Measurements from ENCODE around the gene COL3A1. TPM values are rescaled to one million over a fixed set of nuclear protein-coding genes. Genes with fewer than 3 reads are reported as not detected.

COL3A1 gene
- 100 to 1,000 TPM in 2 of 3 donors, 10 to 100 TPM in 1; 65.6 to 363 (median 262) TPM for polyA plus RNA-seq

DNA sequence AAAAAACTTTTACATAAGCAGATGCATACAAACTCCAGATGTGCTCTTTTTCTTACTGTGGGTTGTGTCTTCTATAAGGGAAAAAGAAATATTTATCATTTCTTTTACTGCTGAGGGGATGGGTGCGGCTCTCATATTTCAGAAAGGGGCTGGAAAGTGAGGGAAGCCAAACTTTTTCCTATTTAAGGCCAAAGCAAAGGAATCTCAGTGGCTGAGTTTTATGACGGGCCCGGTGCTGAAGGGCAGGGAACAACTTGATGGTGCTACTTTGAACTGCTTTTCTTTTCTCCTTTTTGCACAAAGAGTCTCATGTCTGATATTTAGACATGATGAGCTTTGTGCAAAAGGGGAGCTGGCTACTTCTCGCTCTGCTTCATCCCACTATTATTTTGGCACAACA is at the start of gene COL3A1:
TSS of gene COL3A1 (plus strand) at position 210 of the 400 bp plus-strand sequence. CDS start at position 327, 117 bp downstream.
- 48 to 76% (median 48%) methylated on average over 4 of the region's 4 CpGs for WGBS, 3 donors
- no peak within 1 kb of the TSS for H3K27ac ChIP-seq (ENCODE audit: low read depth, low read length)

DNA sequence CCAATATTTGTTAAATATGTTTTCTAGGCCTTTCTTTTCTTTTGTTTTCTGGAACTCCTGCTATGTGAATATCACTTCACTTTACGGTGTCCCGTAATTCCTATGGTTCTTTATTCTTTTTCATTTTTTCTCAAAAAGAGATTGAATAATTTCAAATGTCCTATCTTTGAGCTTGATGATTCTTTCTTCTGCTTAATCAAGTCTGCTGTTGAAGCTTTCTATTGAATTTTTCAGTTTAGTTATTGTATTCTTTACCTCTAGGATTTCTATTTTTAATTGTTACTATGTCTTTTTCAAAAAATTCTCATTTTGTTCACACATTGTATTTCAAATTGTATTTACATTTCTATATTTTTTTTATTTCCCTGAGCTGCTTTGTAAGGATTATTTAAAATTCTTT is 45.5 kb upstream of the COL3A1 start:
- WGBS, 3 donors: 95 to 98% (median 96%) methylated on average over 2 of the region's 2 CpGs
- H3K27ac ChIP-seq (ENCODE audit: low read depth, low read length): no peak overlapping the region

DNA sequence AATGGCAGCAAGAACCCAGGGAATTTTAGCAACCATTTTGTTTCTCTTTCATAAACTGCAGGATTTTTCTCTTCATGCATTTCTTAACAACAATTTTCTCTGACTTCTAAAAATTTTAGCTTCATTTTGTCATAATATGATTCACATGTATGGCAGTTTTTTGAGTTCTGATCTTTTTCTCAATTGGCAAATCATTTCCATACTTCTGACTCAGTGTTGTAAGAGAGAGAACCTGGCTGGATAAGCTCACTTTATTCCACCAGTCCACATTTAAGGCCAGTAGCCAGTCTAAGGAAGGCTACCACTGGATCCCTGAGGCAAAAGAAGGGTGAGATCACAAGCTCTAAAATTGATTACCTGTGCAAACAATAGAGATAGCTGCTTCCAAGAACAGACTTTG is 42.8 kb upstream of the COL3A1 start:
- H3K27ac ChIP-seq (ENCODE audit: low read depth, low read length): no peak overlapping the region

DNA sequence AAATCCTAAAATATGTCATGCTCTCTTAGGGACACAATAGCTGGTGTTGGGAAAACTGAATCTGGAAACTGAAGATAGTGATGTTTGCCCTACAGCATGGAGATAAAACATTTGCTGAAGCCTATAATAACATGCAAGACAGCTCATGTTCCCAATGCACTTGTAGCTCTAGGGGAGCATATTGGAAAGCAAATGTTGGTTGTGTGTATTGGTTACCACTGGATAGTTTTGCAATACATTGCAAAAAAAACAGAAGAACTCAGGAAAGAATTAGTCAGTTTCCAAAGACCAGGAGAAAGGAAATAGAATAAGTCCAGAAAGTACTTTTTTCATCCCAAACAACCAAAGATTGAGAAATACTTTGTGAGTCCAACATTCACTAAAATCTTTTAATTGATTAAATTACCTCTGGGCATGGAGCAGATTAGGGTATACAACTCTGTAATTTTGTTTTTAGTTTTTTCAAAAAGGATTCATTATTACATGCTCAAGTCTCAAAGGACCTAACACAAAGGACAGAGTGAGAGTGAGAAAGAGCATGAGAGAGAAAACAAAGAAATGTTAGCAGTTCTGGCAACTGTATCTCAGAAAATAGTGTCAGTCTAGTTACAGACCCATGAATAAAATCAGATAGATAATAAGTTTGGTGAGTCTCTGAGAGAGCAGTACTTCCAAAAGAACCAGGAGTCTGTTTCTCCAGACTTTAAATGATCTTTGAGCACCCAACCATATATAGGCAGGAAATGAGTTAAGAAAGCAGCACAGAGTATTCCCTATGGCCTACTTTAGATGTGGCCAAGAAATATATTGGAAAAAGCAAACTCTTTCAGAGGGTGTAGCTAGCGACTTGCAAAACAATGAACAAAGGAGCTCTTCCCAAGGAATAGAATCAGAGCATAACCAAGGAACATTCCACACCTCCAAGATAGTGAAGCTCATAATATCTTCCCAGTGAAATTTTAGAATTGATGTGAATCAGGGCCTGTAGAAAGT is 36.6 kb upstream of the COL3A1 start:
- WGBS, 3 donors: 47 to 74% (median 60%) methylated on average over 1 of the region's 1 CpG
- H3K27ac ChIP-seq (ENCODE audit: low read depth, low read length): no peak overlapping the region

DNA sequence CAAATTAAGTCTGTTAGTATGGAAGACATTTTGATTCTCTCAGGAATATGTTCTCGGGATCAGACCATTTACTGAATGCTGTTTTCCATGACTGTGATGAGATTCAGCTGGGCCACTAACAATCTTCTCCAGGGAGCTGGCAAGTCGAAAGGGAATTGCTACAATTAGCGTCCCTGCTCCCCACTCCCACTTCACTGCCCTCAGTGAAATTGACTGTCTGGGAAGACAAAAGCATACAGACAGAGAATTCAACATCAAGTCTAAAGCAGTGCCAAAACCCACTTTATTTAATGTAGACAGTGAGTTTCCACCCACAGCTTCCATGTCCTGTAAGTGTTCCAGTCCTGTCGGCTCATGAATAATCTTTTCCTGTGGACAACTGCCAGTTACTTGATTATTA is 34.0 kb upstream of the COL3A1 start:
- H3K27ac ChIP-seq (ENCODE audit: low read depth, low read length): no peak overlapping the region
- 39 to 64% (median 43%) methylated on average over 4 of the region's 4 CpGs for WGBS, 3 donors

DNA sequence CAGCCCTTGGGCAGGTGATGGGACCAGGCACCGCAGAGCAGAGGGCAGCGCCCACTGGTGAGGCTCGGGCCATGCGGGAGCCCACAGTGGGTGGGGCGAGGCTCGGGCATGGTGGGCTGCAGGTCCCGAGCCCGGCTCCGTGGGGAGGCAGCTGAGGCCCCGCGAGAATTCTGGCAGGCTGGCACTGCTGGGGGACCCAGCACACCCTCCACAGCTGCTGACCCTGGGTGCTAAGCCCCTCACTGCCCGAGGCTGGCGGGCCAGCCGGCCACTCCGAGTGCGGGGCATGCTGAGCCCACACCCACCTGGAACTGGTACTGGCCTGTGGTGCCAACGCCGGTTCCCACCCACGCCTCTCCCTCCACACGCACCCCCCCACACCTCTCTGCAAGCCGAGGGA is 29.7 kb upstream of the COL3A1 start:
- WGBS, 3 donors: 94 to 97% (median 94%) methylated on average over 16 to 21 of the region's 21 CpGs
- no peak overlapping the region for H3K27ac ChIP-seq (ENCODE audit: low read depth, low read length)

DNA sequence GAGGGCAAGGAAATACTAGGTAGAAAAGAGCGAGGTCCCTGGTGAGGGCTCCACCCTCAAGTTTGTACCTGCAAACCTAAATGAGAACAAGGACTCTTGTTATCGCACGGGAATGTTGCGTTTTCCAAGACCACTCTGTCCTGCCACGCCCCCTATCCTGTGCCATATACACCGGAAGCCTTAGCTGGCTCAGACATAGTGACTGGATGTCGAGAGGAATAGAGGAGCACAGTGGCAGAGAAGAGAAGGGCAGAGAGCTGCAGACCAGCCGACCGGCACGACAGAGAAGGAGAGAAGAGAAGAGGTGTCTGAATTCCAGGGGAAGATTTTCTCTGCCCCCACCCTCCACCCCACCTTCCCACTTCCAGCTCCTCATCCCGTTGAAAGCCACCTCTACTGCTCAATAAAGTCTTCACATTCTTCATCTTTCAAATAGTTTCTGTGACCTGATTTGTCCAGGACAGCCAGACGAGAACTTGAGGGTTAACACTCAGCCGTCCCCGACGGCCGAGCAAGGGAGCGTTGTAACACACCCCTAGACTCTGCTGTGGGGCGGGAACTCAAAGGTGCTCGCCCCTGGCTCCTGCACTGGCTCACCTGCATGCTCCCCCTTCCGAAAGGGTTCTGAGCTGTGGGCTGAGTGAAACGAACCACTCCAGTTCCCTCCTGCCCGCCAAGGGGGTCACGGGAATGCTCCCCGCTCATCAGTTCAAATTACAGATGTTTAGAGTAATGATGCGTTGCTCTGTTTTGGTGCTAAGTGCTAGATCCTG is 24.9 kb upstream of the COL3A1 start:
- 90 to 95% (median 92%) methylated on average over 25 of the region's 25 CpGs for WGBS, 3 donors
- no peak overlapping the region for H3K27ac ChIP-seq (ENCODE audit: low read depth, low read length)

DNA sequence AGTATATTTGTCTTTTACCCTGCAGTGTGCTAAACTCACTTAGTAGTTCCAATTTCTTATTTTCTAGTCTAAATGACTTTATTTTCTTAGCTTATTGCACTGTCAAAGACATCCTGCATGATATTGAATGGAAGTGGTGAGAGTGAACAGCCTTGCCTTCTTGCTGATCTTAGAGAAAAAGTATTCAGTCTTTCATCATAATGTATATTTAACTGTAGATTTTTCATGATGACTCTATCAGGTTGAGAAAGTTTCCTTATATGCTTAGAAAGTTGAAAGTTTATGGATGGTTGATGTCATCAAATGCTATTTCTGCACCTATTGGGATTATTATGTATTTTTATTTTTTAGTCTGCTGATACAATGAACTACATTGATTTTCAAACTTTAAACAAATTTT is 21.3 kb upstream of the COL3A1 start:
- H3K27ac ChIP-seq (ENCODE audit: low read depth, low read length): no peak overlapping the region

DNA sequence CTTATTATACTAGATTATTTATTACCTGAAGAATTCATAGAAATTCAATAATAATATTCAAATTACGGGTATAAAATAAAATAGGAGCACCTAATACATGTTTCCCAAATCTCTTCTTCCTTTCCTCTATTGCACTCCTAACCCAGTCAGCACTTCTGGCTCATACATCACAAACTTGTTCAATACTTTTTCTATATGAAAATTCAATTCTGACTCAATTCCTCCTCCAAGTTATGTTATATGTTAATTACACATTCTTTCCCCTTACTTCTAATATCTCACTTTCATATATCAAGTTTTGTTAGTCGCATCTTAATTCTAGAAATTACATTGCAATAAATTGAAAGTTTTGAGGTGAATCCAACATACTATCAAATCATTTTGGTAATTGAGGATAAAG is 17.9 kb upstream of the COL3A1 start:
- no peak overlapping the region for H3K27ac ChIP-seq (ENCODE audit: low read depth, low read length)
- WGBS, 3 donors: 87 to 96% (median 89%) methylated on average over 2 of the region's 2 CpGs

DNA sequence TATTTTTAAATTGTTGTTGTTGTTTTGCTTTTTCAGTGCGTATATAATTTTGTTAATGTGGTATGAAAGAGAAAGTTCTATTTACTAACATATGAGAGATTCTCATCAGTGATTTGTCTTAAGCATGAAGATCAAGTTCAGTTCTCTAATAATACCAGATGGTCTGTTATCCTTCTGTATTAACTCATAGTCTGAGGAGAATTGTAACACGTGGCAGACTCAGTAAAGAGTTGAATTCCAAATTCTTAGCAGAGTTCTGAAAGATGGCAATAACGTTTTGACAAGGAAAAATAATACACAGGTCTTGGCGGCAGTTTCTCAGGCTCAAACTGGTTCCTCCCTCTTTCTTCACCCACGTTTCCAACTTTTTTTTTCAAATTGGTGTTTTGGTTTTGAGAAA is 17.2 kb upstream of the COL3A1 start:
- 55 to 60% (median 57%) methylated on average over 5 of the region's 5 CpGs for WGBS, 3 donors
- H3K27ac ChIP-seq (ENCODE audit: low read depth, low read length): no peak overlapping the region

DNA sequence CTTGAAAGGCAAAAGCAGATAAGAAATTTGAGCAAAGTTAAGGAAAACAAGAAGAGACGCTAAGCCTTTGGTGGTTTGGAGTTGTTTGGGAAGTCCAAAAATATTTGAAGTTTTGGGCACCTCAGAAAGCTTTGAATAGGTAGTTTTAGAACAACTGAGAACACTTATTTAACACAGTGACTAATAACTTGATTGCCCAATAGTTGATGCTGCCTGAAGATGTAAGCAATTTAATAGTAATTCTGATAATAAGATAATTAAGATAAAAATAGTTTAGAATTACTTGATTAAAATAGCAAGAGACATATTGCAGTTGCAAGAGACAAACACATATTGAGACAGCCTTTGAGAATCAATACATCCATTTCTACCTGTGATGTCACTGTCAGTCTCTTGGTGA is 16.5 kb upstream of the COL3A1 start:
- 98 to 99% (median 98%) methylated on average over 1 of the region's 1 CpG for WGBS, 3 donors
- H3K27ac ChIP-seq (ENCODE audit: low read depth, low read length): no peak overlapping the region

DNA sequence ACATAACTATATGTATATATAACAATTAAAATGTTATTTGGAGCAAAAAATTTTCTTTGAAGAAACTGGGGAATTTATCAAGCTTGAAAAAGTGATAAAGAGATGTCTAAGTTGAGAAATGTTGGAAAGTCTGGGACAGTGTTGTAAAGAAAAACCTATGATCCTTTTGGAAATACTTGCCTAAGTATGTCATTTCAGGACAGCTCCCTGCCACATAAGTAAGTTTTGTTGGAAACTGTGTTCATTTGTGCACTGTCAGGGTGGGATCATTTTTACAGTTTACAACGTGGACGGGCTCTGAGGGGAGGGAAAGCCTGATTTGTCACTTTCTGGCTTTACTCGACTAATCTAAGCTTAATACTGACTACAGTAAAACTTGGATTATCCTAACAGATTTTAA is 10.4 kb upstream of the COL3A1 start:
- 54 to 81% (median 58%) methylated on average over 3 of the region's 3 CpGs for whole genome bisulfite sequencing, 3 donors

DNA sequence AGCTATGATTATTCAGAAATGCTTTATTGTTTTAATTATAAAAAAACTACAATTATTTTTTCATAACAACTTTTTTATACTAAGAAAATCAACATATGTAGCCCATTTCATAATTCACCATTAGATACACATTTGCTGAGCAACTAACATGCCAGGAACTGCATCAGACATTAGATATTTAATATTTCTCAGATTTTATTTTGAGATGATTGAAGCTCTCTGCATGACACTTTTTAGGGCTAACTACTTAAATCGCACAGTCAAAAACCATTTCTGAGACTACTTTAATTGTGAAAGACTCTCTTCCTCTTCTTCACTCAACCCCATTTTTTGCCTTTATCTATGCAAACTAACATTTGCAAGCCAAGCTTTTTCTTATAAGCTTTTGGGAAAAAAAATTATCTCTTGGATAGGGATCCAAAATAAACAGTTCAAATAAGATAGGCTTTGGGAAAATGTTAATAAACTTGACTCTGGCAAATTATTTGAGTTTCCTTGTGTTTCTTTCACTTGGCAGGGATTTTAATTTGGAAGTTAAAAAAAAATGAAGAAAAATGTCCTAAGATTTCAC is 9.1 kb upstream of the COL3A1 start:
- 32 to 56% (median 53%) methylated on average over 1 of the region's 1 CpG for WGBS, 3 donors
- no peak overlapping the region for H3K27ac ChIP-seq (ENCODE audit: low read depth, low read length)

More for the DNA sequence above, 10.4 kb upstream of the COL3A1 start:
- no peak overlapping the region for H3K27ac ChIP-seq (ENCODE audit: low read depth, low read length)

DNA sequence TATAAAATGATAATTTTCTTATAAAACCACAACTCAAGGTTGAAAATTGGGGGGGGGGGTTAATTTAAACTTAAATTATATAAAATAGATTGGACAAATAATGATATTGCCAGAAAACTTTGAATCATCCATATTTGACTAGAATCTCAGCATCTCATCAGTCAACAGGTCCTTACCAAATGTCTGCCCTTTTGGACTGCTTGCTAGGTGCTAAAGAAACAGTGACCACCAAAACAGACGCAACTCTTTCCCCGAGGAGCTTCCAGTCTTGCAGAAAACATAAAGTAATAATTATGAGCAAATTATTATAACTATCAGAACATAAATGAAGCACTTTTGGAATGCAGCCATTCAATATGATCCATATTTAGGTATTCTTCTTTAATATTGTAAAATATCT is 8.6 kb upstream of the COL3A1 start:
- 55 to 77% (median 61%) methylated on average over 2 of the region's 2 CpGs for WGBS, 3 donors
- no peak overlapping the region for H3K27ac ChIP-seq (ENCODE audit: low read depth, low read length)

DNA sequence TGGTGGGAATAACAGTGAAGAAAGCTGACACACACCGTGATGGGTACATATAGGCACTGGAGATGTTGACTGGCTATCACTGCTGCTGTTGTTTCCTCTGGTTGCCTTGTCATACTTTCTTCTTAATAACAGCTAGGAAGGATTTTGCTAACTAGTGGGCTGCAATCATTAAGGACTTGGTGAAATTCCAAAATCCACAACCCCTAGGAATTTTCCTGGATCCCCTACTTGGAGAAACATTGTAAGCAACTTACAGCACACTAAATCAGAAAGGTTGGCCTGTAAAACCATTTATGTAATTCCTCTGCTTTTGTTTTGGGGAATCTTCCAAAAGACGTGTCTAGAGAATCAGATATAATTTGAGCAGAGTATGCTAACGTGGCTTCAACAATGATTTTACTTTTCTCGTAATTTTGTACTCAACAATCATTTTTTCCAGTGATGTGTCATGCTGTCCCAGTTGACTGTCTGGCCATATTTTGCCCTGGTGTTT is 8.0 kb upstream of the COL3A1 start:
- WGBS, 3 donors: 54 to 79% (median 57%) methylated on average over 4 of the region's 4 CpGs
- no peak overlapping the region for H3K27ac ChIP-seq (ENCODE audit: low read depth, low read length)

DNA sequence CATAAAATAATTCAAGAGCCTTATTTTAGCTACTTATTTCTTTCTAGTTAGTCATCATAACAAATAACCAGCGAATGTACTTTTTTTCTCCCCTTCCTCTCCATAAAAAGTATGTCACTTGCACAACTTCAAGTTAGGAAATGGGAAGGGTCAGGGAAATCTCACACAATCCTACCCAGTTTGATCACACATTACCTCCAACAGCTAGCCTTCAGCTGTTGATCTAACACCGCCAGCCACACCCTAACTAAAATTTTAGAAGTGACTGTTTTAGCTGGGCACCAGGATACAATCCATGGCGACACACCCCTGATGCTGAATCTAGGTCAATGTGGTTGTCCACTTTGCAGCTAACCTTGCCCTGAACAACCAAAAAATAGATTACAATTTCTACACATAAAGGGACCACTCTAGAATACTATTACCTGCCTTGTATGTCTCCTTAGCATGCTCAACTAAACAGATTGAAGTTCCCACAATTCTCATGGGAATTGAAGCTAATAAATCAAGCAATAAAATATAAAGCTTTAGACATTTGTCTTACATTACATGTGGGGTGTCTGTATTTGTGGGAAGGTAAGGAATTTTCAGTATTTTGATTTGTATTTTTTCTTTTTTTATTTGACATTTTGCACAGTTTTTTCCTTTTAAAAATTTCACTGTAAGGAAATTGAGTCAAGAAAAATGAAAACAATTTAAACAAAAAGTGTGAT is 7.3 kb upstream of the COL3A1 start:
- no peak overlapping the region for H3K27ac ChIP-seq (ENCODE audit: low read depth, low read length)
- WGBS, 3 donors: 78 to 86% (median 81%) methylated on average over 3 of the region's 3 CpGs

DNA sequence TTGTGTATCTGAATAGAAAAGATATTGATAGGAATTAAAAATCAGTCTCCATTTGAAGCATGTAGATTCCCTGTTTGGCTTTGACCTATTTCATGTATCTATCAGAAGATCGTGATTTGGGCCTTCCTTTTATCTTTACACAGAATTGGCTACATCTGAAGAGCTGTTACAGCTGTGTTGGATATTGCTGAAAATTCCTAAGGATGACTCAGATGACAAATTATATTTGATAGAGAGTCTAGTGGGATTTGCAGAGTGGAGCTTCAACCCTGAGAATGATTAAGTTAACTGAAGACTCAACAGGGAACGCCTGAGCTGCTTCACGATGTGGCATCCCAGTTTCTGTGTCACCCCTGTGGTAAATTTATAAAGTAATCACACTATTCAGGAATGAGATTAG is 4.9 kb upstream of the COL3A1 start:
- WGBS, 3 donors: 52 to 86% (median 53%) methylated on average over 3 of the region's 3 CpGs

DNA sequence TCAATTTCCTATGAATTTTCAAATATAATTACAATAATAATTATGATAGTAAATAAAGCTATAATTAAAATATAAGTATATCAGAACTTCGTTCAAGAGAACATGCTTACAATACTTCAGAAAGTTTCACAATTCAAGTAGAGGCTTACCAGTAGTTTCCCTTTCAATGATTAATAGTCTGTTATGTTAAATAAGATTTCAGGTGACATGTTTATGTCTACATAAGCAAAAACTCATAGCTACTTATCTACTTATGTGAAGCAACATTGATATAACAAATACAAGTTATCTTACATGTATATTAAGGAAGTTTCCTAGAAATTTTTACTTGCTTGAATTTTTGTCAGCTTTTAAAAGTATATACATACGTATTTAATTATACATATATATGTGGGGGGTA is 4.5 kb upstream of the COL3A1 start:
- 56 to 83% (median 67%) methylated on average over 2 of the region's 2 CpGs for WGBS, 3 donors
- H3K27ac ChIP-seq (ENCODE audit: low read depth, low read length): no peak overlapping the region

More for the DNA sequence above, 4.9 kb upstream of the COL3A1 start:
- H3K27ac ChIP-seq (ENCODE audit: low read depth, low read length): no peak overlapping the region

Measured in adipose tissue (tissue), 3 donors.